HEK293 (cell line): Measurements from ENCODE around the gene PDIA3.
A peak's percentile ranks its signal among the peaks of the same experiment; 100 is the strongest.

Source experiments
- GLIS1 ChIP-seq: fragments of 450-650 bp; formaldehyde crosslinking; IDR thresholded peaks from 2 replicates; pipeline ENCODE4 v1.5.1; 2016; ENCODE audit warnings: missing biosample characterization, missing genetic modification characterization
- HOXA7 ChIP-seq: sonication (generic); formaldehyde crosslinking; IDR thresholded peaks from 2 replicates; pipeline ENCODE4 v1.8.1; 2022; ENCODE audit warnings: missing genetic modification reagents, borderline replicate concordance
- KLF7 ChIP-seq: fragments of 450-650 bp; formaldehyde crosslinking; IDR thresholded peaks from 2 replicates; pipeline ENCODE4 v1.5.1; 2016; ENCODE audit warnings: missing biosample characterization, missing genetic modification characterization, borderline replicate concordance
- PRDM1 ChIP-seq: fragments of 450-650 bp; formaldehyde crosslinking; IDR thresholded peaks from 2 replicates; pipeline ENCODE4; 2016; ENCODE audit warnings: missing biosample characterization, missing genetic modification characterization
- SP7 ChIP-seq: fragments of 450-650 bp; formaldehyde crosslinking; IDR thresholded peaks from 2 replicates; pipeline ENCODE4 v1.5.1; 2016; ENCODE audit warnings: missing biosample characterization, missing genetic modification characterization
- YY1 ChIP-seq: fragments of 450-650 bp; formaldehyde crosslinking; IDR thresholded peaks from 2 replicates; pipeline ENCODE4 v1.5.1; 2018; ENCODE audit warnings: missing biosample characterization, missing genetic modification characterization
- ZBTB48 ChIP-seq: fragments of 450-650 bp; formaldehyde crosslinking; IDR thresholded peaks from 2 replicates; pipeline ENCODE4 v1.5.1; 2016; ENCODE audit warnings: missing biosample characterization, missing genetic modification characterization
- ZBTB49 ChIP-seq: fragments of 450-650 bp; formaldehyde crosslinking; IDR thresholded peaks from 2 replicates; pipeline ENCODE4 v1.5.1; 2016; ENCODE audit warnings: missing biosample characterization, missing genetic modification characterization, low read depth
- ZFHX2 ChIP-seq: fragments of 450-650 bp; formaldehyde crosslinking; conservative IDR thresholded peaks from 2 replicates; pipeline ENCODE4 v1.5.1; 2016; ENCODE audit warnings: missing biosample characterization, missing genetic modification characterization
- ZNF121 ChIP-seq: fragments of 450-650 bp; formaldehyde crosslinking; IDR thresholded peaks from 2 replicates; pipeline ENCODE4 v1.5.1; 2016; ENCODE audit warnings: missing biosample characterization, missing genetic modification characterization
- ZNF146 ChIP-seq: fragments of 450-650 bp; formaldehyde crosslinking; IDR thresholded peaks from 2 replicates; pipeline ENCODE4 v1.5.1; 2016; ENCODE audit warnings: missing biosample characterization, missing genetic modification characterization
- ZNF19 ChIP-seq: fragments of 450-650 bp; formaldehyde crosslinking; IDR thresholded peaks from 2 replicates; pipeline ENCODE4; 2016; ENCODE audit warnings: missing biosample characterization, missing genetic modification characterization, low read depth
- ZNF202 ChIP-seq: fragments of 450-650 bp; formaldehyde crosslinking; IDR thresholded peaks from 2 replicates; pipeline ENCODE4 v1.5.1; 2016; ENCODE audit warnings: missing biosample characterization, missing genetic modification characterization, borderline replicate concordance
- ZNF214 ChIP-seq: fragments of 450-650 bp; formaldehyde crosslinking; IDR thresholded peaks from 2 replicates; pipeline ENCODE4 v1.5.1; 2017; ENCODE audit warnings: missing biosample characterization, mild to moderate bottlenecking, missing genetic modification characterization, borderline replicate concordance
- ZNF24 ChIP-seq: fragments of 450-650 bp; formaldehyde crosslinking; IDR thresholded peaks from 2 replicates; pipeline ENCODE4 v1.5.1; 2016; ENCODE audit warnings: missing biosample characterization, missing genetic modification characterization
- ZNF26 ChIP-seq: fragments of 450-650 bp; formaldehyde crosslinking; IDR thresholded peaks from 2 replicates; pipeline ENCODE4 v1.5.1; 2016; ENCODE audit warnings: missing biosample characterization, missing genetic modification characterization
- ZNF324 ChIP-seq: fragments of 450-650 bp; formaldehyde crosslinking; IDR thresholded peaks from 2 replicates; pipeline ENCODE4 v1.5.1; 2016; ENCODE audit warnings: missing biosample characterization, missing genetic modification characterization
- ZNF335 ChIP-seq: fragments of 450-650 bp; formaldehyde crosslinking; conservative IDR thresholded peaks from 2 replicates; pipeline ENCODE4 v1.5.1; 2016; ENCODE audit warnings: missing biosample characterization, missing genetic modification characterization
- ZNF341 ChIP-seq: fragments of 450-650 bp; formaldehyde crosslinking; IDR thresholded peaks from 2 replicates; pipeline ENCODE4; 2016; ENCODE audit warnings: low read depth, missing biosample characterization, missing genetic modification characterization
- ZNF391 ChIP-seq: fragments of 450-650 bp; formaldehyde crosslinking; IDR thresholded peaks from 2 replicates; pipeline ENCODE4 v1.5.1; 2016; ENCODE audit warnings: low read depth, missing biosample characterization, missing genetic modification characterization, borderline replicate concordance
- ZNF394 ChIP-seq: fragments of 450-650 bp; formaldehyde crosslinking; IDR thresholded peaks from 2 replicates; pipeline ENCODE4 v1.5.1; 2016; ENCODE audit warnings: missing biosample characterization, missing genetic modification characterization, mild to moderate bottlenecking, moderate library complexity, borderline replicate concordance
- ZNF426 ChIP-seq: fragments of 450-650 bp; formaldehyde crosslinking; IDR thresholded peaks from 2 replicates; pipeline ENCODE4 v1.5.1; 2017; ENCODE audit warnings: missing biosample characterization, missing genetic modification characterization, mild to moderate bottlenecking, inconsistent platforms, moderate library complexity
- ZNF510 ChIP-seq: fragments of 450-650 bp; formaldehyde crosslinking; IDR thresholded peaks from 2 replicates; pipeline ENCODE4 v1.5.1; 2018; ENCODE audit warnings: mild to moderate bottlenecking, missing genetic modification characterization, missing biosample characterization; ENCODE audit not compliant: insufficient replicate concordance
- ZNF558 ChIP-seq: fragments of 450-650 bp; formaldehyde crosslinking; IDR thresholded peaks from 2 replicates; pipeline ENCODE4 v1.5.1; 2016; ENCODE audit warnings: missing biosample characterization, missing genetic modification characterization
- ZNF571 ChIP-seq: fragments of 450-650 bp; formaldehyde crosslinking; IDR thresholded peaks from 2 replicates; pipeline ENCODE4 v1.5.0; 2017; ENCODE audit warnings: missing biosample characterization, missing genetic modification characterization
- ZNF785 ChIP-seq: fragments of 450-650 bp; formaldehyde crosslinking; IDR thresholded peaks from 2 replicates; pipeline ENCODE4 v1.5.1; 2016; ENCODE audit warnings: missing biosample characterization, missing genetic modification characterization
- ZNF791 ChIP-seq: fragments of 450-650 bp; formaldehyde crosslinking; IDR thresholded peaks from 2 replicates; pipeline ENCODE4 v1.5.1; 2016; ENCODE audit warnings: missing biosample characterization, missing genetic modification characterization
- ZNF792 ChIP-seq: fragments of 450-650 bp; formaldehyde crosslinking; IDR thresholded peaks from 2 replicates; pipeline ENCODE4 v1.5.1; 2016; ENCODE audit warnings: missing biosample characterization, missing genetic modification characterization
- TF ChIP-seq, protein P1 (sequence below): fragments of 450-650 bp; formaldehyde crosslinking; IDR thresholded peaks from 2 replicates; pipeline ENCODE4 v1.5.1; 2016; ENCODE audit warnings: missing biosample characterization, missing genetic modification characterization
- TF ChIP-seq, protein P2 (sequence below): IDR thresholded peaks from 2 replicates; pipeline ENCODE4 v1.6.1; 2011; ENCODE audit warnings: mild to moderate bottlenecking, low read depth, low read length, borderline replicate concordance
- TF ChIP-seq, protein P3 (sequence below): fragments of 450-650 bp; formaldehyde crosslinking; IDR thresholded peaks from 2 replicates; pipeline ENCODE4 v1.5.1; 2017; ENCODE audit warnings: missing biosample characterization, missing genetic modification characterization

PDIA3 gene

GRCh38 chr15:43777267-43777914 is 31.2 kb downstream of the PDIA3 start (continued):
- no peak for TF ChIP-seq ZNF791 (tag by site-specific recombination)
- TF ChIP-seq ZNF335: peak; percentile 86
- no peak for TF ChIP-seq GLIS1
- peak; percentile 64 for TF ChIP-seq ZBTB48
- TF ChIP-seq ZNF214 (tag by site-specific recombination): no peak
- TF ChIP-seq ZNF792 (tag by site-specific recombination): no peak
- peak; percentile 36; the same call in 1 of the 2 replicates for TF ChIP-seq YY1 (tag by site-specific recombination)
- TF ChIP-seq ZNF24 (tag by site-specific recombination): 0 out of 2 replicates have a peak, but pooled peaks have one; percentile 39
- peak; percentile 69; the same call in 1 of the 2 replicates for TF ChIP-seq SP7 (tag by site-specific recombination)
- TF ChIP-seq ZFHX2: no peak
- no peak for TF ChIP-seq ZNF426 (tag by site-specific recombination)
- 0 out of 2 replicates have a peak, but pooled peaks have one; percentile 33 for TF ChIP-seq ZNF324 (tag by site-specific recombination)
- TF ChIP-seq ZNF558: 0 out of 2 replicates have a peak, but pooled peaks have one; percentile 32
- no peak; the same call in 1 of the 2 replicates for TF ChIP-seq ZNF785 (tag by site-specific recombination)
- TF ChIP-seq ZNF571 (tag by site-specific recombination): no peak
- TF ChIP-seq, protein P1, sequence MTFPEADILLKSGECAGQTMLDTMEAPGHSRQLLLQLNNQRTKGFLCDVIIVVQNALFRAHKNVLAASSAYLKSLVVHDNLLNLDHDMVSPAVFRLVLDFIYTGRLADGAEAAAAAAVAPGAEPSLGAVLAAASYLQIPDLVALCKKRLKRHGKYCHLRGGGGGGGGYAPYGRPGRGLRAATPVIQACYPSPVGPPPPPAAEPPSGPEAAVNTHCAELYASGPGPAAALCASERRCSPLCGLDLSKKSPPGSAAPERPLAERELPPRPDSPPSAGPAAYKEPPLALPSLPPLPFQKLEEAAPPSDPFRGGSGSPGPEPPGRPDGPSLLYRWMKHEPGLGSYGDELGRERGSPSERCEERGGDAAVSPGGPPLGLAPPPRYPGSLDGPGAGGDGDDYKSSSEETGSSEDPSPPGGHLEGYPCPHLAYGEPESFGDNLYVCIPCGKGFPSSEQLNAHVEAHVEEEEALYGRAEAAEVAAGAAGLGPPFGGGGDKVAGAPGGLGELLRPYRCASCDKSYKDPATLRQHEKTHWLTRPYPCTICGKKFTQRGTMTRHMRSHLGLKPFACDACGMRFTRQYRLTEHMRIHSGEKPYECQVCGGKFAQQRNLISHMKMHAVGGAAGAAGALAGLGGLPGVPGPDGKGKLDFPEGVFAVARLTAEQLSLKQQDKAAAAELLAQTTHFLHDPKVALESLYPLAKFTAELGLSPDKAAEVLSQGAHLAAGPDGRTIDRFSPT: peak; percentile 94
- peak; percentile 91 for TF ChIP-seq PRDM1
- 0 out of 2 replicates have a peak, but pooled peaks have one; percentile 23 for TF ChIP-seq ZNF391 (tag by site-specific recombination)
- TF ChIP-seq ZNF121 (tag by site-specific recombination): no peak
- TF ChIP-seq, protein P2, sequence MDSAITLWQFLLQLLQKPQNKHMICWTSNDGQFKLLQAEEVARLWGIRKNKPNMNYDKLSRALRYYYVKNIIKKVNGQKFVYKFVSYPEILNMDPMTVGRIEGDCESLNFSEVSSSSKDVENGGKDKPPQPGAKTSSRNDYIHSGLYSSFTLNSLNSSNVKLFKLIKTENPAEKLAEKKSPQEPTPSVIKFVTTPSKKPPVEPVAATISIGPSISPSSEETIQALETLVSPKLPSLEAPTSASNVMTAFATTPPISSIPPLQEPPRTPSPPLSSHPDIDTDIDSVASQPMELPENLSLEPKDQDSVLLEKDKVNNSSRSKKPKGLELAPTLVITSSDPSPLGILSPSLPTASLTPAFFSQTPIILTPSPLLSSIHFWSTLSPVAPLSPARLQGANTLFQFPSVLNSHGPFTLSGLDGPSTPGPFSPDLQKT: no peak
- TF ChIP-seq HOXA7 (CRISPR knock-in tag): no peak
- no peak for TF ChIP-seq ZNF26 (tag by site-specific recombination)
- TF ChIP-seq KLF7: 0 out of 2 replicates have a peak, but pooled peaks have one; percentile 20
- TF ChIP-seq ZBTB49 (tag by site-specific recombination): no peak
- TF ChIP-seq ZNF394: 0 out of 2 replicates have a peak, but pooled peaks have one; percentile 24
- TF ChIP-seq ZNF19 (tag by site-specific recombination): no peak
- no peak for TF ChIP-seq ZNF202 (tag by site-specific recombination)
- TF ChIP-seq, protein P3, sequence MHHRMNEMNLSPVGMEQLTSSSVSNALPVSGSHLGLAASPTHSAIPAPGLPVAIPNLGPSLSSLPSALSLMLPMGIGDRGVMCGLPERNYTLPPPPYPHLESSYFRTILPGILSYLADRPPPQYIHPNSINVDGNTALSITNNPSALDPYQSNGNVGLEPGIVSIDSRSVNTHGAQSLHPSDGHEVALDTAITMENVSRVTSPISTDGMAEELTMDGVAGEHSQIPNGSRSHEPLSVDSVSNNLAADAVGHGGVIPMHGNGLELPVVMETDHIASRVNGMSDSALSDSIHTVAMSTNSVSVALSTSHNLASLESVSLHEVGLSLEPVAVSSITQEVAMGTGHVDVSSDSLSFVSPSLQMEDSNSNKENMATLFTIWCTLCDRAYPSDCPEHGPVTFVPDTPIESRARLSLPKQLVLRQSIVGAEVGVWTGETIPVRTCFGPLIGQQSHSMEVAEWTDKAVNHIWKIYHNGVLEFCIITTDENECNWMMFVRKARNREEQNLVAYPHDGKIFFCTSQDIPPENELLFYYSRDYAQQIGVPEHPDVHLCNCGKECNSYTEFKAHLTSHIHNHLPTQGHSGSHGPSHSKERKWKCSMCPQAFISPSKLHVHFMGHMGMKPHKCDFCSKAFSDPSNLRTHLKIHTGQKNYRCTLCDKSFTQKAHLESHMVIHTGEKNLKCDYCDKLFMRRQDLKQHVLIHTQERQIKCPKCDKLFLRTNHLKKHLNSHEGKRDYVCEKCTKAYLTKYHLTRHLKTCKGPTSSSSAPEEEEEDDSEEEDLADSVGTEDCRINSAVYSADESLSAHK (tag by site-specific recombination): peak; percentile 91
- TF ChIP-seq ZNF341 (tag by site-specific recombination): peak; percentile 64
- TF ChIP-seq ZNF146 (tag by site-specific recombination): no peak; the same call in 1 of the 2 replicates
- no peak for TF ChIP-seq ZNF510
